Kidney glomerular epithelial cell (primary cell): ENCODE data around the gene CELSR1.

Experiments used
- DNase-seq: peaks from one replicate; lab custom pipeline; 2025; lab: John Stamatoyannopoulos, UW

Gene CELSR1

DNA sequence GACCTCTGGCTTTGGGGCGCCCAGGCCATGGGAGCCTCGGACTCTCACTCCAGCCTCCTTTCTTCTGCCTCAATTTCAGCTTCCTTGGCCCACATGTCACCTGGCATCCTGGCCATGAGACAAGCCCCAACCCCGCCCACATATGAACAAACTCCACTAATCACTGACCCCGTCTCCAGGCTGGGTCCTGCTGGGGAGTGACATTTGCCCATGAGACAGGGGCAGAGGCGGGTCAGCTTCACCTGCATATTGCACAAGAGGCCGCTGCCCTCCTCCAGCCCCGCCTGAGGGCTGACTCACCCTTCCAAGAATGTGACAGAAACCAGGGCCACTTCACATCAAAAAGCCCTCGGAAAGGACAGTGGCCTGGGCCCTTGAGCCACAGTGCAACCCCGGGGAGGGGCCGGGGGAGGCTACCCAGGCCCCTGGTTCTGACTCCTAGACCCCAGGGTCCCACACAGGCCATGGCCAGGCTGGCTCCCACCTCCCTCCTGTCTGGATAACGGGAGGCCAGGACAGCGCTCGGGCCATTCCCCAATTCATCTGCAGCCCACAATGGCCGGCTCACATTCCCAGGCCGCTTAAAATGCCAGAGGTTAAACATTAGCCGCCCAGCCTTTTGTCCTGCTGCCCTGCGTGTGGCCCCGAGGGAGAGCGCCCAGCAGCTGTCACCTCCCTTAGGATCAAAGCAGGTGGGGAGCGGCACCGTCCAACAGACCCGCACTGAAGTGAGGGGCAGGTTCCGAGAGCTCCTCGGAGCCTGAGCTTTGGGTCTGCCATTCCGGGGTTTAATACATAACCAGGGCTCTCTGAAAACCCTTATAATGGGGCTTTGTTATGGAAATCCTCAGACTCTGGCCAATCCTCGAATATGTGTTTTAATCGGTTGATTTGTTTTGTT is 159.6 kb downstream of the CELSR1 start:
- DNase-seq = peak; percentile 56

DNA sequence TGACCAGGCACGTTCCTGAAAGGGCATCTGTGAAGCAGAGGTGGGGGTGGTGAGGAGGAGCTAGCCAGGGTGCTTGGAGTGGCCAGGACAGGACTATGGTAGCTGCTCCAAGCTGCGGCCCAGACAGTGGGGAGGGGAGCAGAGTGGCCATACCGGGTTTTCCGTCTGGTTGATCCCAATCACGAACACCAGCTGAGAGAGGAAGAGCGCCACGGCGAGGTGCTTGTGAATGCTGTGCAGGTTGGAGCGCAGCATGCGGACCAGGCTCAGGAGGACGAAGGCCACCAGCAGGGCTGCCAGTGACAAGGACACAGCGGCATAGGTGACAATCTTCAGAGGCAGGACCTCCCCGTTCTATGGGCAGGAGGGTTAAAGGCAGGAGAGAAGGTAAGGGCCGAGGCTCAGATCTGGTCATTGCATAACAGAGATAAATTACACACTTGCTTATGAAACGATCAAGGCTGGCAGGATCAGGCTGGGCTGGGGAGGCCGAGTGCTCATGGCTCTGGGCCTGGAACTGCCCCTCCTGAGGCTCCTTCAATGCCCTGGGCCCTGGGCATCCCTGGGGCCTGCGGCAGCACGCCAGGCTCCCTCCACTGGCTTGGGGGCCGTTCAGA is 160.4 kb downstream of the CELSR1 start:
- no peak for DNase-seq

GRCh38 chr22:46376111-46376510 is 161.3 kb downstream of the CELSR1 start:
- DNase-seq = no peak

- DNase-seq = no peak
Measured at GRCh38 chr22:46374663-46375474, 162.6 kb downstream of the CELSR1 start.

DNA sequence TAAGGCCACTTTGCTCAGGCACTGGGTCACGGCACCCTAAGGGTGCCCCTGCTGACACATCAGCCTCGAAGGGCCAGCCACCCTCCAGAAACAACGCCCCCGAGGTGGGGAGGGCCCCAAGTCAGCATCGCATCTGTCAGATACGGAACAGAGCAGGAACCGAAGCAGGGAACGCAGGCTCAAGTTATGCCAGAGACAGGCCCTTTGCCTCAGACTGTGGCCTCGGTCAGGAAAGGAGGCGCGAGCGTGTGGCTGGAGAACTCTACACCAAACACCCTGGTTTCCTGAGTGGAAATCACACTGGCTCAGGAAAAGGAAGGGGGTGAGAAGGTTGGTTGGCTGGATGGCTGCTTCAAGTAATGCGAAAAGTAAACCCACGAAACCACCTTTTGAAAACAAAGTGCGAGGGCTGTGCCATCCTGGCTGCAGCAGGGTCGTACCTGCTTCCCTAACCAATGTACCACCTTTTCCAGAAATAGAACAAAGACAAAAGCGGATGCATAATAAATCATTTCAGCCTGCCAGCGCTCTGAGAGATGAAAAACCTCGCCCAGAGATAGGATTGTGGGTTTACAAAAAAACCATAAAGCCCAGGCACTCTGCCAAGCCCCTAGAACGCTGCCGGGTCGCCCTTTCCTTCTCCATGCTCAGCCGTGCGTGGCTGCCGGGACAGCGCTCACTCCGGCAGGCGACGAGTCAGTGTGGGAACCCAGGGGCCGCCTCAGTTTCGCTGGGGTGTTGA is 163.3 kb downstream of the CELSR1 start:
- peak; percentile 82 for DNase-seq

- no peak for DNase-seq
Measured at GRCh38 chr22:46373159-46373558, 164.3 kb downstream of the CELSR1 start.

DNA sequence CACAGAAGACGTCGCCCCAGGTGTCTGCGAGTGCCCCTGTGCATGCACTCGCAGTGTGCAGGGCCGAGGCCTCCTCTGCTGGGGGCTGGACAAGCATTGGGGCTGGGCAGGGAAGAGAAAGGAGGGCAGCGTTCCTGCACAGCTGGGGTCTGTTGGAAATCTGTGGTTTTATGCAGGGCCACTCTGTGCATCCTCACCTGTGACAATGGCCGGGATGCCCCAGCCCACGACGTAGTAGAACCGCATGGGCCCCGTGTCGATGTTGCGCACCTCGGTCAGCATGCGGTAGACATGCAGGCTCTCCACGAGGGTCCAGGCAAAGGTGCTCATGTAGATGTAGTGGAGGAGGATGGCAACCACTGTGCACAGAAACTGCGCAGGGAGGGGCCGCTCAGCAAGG is 164.7 kb downstream of the CELSR1 start:
- DNase-seq = no peak

- no peak for DNase-seq
Measured at GRCh38 chr22:46371623-46372226, 165.7 kb downstream of the CELSR1 start.

DNA sequence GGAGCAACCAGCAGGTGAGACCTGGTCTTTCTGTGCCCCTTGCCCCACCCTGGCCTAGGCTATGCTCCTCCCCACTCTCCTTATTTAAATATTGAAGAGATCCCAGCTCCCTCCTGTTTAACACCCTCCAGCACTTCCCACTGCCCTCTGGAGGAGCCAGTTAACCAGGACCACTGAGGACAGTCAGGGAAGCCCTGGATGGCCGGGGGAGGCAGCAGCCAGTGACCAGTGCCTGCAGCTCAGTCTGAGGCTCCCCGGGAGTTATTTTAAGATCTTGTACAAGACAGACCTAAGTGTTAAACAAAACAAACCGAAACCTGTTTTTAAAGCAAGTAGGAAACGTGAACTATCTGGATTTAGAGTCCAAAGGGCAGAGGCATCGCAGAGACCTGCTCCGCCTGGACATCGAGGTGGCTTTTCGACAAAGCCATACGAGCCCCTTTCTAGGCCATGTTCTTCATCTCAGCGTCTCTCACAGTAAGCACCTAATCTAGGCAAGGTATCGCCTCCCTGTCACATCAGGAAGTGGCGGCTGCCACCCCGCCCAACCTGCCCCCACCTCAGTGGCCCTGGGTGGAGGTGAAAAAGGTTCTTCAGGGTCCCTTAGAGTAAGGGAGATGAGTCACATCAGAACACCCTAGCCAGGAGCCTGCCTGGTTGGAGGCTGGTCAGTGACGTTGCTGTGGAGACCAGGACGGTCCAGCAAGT is 166.7 kb downstream of the CELSR1 start:
- DNase-seq = no peak

DNA sequence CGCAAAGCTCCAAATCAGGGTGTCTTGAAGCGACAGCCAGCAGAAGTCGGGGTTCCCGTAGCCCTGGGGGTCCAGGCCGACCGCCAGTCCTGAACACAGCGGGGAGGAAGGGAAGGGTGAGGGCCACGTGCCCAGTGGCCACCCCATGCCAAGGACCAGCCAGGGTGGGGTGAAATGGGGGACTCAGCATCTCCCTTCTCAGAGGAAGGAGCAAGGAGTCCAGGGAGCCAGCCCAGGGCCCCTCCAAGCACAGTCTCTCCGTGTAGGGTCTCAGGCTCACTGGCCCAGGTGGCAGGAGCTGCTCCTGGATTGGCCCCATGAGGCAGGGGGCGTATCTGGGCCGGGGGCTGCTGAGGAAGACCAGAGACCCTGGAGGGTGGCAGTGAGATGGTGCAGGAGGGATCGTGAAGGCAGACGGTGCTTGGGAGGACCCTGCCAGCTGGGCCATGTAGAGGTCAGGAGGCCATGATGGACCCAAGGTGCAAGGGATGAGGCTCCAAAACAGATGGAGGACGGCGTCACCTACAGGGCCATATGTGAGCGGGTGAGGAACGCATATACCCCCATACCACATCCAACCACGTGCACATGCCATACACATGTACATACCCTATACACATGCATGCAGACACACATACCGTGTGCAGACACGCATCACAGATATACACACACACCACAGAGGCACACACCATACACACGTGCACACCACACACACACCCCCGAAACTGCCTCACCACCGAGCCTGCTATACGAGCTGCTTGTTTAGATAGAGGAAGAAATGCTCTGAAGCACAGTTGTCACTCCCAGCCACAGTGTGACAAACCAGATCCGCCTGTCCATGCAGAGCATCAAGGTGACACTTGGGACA is 167.5 kb downstream of the CELSR1 start:
- no peak for DNase-seq

DNA sequence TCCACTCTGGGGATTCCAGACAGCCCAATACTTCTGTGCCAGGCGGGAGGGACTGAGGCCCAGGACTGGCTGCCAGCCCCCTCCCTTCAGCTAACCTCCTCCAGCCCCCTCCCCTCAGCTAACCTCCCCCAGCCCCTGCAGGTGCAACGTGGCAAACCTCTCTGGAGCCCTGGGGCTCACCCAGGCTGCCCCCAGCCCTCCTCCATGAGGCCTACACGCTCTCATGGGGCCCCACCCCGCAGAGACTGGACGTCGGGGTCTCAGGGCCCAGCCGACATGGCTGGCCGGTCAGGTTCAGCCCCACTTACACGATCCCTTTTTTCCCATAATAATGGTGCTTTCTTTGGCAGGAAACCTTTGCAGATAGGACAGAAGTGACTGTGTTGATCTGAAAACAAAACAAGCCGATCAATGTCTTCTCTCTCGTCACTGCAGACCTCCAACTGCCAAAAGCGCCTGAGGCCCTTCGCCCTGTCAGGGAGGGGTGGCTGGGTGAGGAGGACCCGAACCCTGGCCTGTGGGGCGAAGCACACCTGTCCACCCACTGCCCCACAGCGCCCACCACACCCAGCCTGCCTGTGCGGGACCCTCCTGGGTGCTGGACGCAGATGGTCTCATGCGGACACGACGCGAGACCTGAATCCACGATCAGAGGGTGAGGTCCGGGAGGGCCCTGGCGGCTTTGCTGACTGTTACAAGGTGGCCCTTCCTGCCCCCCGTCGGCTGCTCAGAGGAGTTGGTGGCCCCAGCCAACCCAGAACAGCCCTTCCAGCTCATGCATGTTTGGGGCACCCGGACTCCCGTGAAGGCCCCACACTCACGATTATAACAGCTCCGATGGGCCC is 168.3 kb downstream of the CELSR1 start:
- no peak for DNase-seq

DNA sequence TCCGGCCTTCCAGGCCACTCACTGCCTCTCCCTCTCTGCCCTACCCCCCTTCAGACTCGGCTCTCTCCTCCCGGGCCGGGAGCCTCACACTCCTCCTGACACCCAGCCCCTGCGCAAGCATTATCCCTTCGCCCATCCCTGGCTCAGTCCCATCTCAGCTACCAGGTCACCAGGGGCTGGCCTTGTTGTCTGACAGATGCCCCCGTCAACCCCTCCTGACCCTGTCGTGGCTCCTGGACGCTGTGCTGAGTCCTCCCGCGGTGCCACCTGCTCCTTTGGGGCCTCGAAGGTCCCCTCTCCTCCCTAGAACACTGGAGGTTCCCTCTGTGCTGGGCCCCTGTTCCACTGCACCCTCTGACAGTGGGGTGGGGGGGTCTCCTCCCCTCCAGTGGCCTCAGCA is 169.0 kb downstream of the CELSR1 start:
- DNase-seq = no peak

GRCh38 chr22:46367707-46368191 is 169.7 kb downstream of the CELSR1 start:
- peak; percentile 0 for DNase-seq

- no peak for DNase-seq
Measured at GRCh38 chr22:46366801-46367706, 170.4 kb downstream of the CELSR1 start.

- DNase-seq = no peak
Measured at GRCh38 chr22:46366327-46366731, 171.1 kb downstream of the CELSR1 start.

DNA sequence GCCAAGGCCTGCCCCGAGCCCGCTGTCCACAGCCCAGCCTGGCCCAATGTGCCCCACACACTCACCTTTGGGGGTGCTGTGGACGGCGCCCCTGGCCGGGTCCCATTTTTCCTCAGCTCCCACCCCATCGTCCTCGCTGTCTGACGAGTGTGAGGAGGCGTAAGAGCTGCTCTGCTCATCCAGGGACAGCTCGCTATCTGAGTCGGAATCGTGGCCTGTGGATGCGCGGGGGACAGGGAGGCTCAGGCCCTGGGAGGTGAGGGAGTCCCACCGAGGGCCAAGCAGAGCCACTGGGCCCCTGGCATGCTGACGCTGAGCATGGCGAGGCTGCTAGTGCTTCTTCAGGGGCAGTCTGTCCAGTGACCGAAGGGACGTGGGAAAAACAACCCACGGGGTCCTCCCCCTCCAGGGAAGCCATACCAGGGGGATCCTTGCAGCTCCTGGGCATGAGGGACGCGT is 172.2 kb downstream of the CELSR1 start:
- no peak for DNase-seq

- DNase-seq = no peak
Measured at GRCh38 chr22:46364341-46365165, 172.9 kb downstream of the CELSR1 start.
